NB4 (cell line): Measurements from ENCODE around the gene DMWD.

Experiments
- POLR2A ChIP-seq: IDR thresholded peaks from 2 replicates; pipeline ENCODE4 v1.6.1; 2011; ENCODE audit warnings: mild to moderate bottlenecking; ENCODE audit not compliant: insufficient read length; ENCODE audit errors: extremely low read depth
- TF ChIP-seq, protein P1 (sequence below): IDR thresholded peaks from one replicate; pipeline ENCODE4 v1.5.1; 2012; ENCODE audit warnings: low read depth, low read length
- TF ChIP-seq, protein P2 (sequence below): IDR thresholded peaks from 2 replicates; pipeline ENCODE4 v1.6.1; 2011; ENCODE audit warnings: low read depth, low read length

DNA sequence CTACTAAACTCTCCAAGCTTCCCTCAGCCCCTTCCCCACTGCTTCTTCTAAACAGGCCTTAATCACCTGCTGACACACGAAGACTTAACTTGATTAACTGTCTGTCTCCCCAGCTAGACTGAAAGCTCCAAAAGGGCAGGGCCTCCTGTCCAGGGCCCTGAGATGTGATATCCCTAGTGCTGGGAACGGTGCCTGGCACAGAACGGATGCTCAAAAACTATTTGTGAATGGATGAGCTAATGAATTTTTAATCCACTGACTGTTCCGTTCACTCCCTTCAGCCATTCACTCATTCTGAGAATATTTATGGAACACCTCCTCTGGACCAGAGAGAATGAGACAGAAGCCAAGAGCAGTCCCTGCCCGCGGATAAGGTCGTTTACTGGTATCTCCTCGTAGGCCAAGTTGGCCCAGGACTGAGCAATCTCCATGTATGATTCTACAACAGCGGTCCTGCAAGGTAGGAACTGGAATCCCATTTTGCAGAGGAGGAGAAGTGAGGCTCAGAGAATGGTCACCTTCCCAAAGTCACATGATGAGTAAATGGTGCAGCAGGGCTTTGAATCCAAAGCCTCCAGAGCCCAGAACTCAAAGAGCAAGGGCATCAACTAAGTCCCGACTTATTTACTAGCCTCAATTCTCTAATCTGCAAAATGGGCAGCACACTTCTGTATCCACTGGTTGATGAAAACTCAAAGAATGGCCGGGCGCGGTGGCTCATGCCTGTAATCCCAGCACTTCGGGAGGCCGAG lies 3.4 kb downstream of the DMWD start:
- TF ChIP-seq, protein P1, sequence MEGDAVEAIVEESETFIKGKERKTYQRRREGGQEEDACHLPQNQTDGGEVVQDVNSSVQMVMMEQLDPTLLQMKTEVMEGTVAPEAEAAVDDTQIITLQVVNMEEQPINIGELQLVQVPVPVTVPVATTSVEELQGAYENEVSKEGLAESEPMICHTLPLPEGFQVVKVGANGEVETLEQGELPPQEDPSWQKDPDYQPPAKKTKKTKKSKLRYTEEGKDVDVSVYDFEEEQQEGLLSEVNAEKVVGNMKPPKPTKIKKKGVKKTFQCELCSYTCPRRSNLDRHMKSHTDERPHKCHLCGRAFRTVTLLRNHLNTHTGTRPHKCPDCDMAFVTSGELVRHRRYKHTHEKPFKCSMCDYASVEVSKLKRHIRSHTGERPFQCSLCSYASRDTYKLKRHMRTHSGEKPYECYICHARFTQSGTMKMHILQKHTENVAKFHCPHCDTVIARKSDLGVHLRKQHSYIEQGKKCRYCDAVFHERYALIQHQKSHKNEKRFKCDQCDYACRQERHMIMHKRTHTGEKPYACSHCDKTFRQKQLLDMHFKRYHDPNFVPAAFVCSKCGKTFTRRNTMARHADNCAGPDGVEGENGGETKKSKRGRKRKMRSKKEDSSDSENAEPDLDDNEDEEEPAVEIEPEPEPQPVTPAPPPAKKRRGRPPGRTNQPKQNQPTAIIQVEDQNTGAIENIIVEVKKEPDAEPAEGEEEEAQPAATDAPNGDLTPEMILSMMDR = no peak
- TF ChIP-seq, protein P2, sequence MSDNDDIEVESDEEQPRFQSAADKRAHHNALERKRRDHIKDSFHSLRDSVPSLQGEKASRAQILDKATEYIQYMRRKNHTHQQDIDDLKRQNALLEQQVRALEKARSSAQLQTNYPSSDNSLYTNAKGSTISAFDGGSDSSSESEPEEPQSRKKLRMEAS = no peak
- no peak for TF ChIP-seq POLR2A
